ENCODE measurements around the gene MINDY2.

DNA sequence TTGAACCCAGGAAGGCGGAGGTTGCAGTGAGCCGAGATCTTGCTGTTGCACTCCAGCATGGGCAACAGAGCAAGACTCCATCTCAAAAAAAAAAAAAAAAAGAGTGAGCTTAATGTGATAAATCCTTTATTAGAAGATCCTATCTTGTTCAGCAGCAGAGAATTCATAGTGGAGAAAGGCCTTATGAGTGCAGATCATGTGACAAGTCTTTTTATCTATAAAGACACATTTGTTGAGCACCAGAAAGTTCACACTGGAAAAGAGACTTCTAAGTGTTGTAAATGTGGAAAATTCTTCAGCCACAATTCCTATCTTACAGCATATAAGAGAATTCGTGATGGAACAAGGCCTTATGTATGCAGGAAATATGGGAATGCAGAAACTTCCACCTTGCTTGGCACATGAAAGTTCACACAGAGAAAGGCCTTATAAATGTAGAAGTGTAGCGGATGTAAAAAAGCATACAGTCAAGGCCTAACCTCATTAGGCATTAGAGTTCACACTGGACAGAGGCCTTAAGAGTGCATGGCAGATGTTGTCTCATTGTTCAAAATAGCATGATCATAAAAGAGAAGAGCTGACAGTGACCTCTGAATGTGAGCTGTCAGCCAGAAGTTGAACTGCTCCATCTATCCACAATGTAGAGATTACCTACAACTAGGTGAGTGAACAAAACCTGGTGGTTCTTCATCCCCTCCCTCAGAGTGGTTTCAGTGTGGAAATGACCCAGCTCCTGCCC, 38.3 kb upstream of the MINDY2 start:
- TF ChIP-seq, protein P1, sequence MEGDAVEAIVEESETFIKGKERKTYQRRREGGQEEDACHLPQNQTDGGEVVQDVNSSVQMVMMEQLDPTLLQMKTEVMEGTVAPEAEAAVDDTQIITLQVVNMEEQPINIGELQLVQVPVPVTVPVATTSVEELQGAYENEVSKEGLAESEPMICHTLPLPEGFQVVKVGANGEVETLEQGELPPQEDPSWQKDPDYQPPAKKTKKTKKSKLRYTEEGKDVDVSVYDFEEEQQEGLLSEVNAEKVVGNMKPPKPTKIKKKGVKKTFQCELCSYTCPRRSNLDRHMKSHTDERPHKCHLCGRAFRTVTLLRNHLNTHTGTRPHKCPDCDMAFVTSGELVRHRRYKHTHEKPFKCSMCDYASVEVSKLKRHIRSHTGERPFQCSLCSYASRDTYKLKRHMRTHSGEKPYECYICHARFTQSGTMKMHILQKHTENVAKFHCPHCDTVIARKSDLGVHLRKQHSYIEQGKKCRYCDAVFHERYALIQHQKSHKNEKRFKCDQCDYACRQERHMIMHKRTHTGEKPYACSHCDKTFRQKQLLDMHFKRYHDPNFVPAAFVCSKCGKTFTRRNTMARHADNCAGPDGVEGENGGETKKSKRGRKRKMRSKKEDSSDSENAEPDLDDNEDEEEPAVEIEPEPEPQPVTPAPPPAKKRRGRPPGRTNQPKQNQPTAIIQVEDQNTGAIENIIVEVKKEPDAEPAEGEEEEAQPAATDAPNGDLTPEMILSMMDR (IDR thresholded peaks at IDR 0.05 in 8 of 11, conservative IDR thresholded peaks at IDR 0.05 in 3 of 11), result no peak
- no peak for TF ChIP-seq POLR2A (IDR thresholded peaks at IDR 0.05)
